GM12878 (cell line): ENCODE results near the gene ANAPC5. TPM values are rescaled to one million over a fixed set of nuclear protein-coding genes. Genes with fewer than 3 reads are reported as not detected.

ENCODE experiments used
- ASH2L ChIP-seq: fragments of 300-600, 200-600 bp; sonication (generic); IDR thresholded peaks from 2 replicates; pipeline ENCODE4 v1.6.1; 2017; ENCODE audit warnings: low read depth, mild to moderate bottlenecking, borderline replicate concordance
- BCL11A ChIP-seq: IDR thresholded peaks from 2 replicates; pipeline ENCODE4 v1.6.1; 2011; ENCODE audit warnings: low read depth, low read length
- CBFB ChIP-seq: IDR thresholded peaks from 2 replicates; pipeline ENCODE4 v1.6.1; 2016; ENCODE audit warnings: antibody characterized with exemption, low read depth
- IKZF1 ChIP-seq: fragments of 450-650 bp; conservative IDR thresholded peaks from 2 replicates; pipeline ENCODE4 v1.6.1; 2017; ENCODE audit warnings: antibody characterized with exemption, mild to moderate bottlenecking
- IRF4 ChIP-seq: IDR thresholded peaks from 2 replicates; pipeline ENCODE4 v1.6.1; 2011; ENCODE audit warnings: low read depth, low read length
- KAT2A ChIP-seq: conservative IDR thresholded peaks from 2 replicates; pipeline ENCODE4 v1.6.1; 2011; ENCODE audit warnings: low read depth, low read length; ENCODE audit not compliant: control insufficient read depth
- LARP7 ChIP-seq: fragments of 450-650 bp; IDR thresholded peaks from 2 replicates; pipeline ENCODE4 v1.6.1; 2017; ENCODE audit warnings: mild to moderate bottlenecking
- MTA2 ChIP-seq: fragments of 450-650 bp; IDR thresholded peaks from 2 replicates; pipeline ENCODE4 v1.6.1; 2016; ENCODE audit warnings: low read depth, mild to moderate bottlenecking, moderate library complexity
- NFIC ChIP-seq: IDR thresholded peaks from 2 replicates; pipeline ENCODE4 v1.6.1; 2012; ENCODE audit warnings: low read depth, mild to moderate bottlenecking, inconsistent platforms, low read length, moderate library complexity
- NR2C1 ChIP-seq: fragments of 450-650 bp; IDR thresholded peaks from 2 replicates; pipeline ENCODE4 v1.6.1; 2017; ENCODE audit warnings: antibody characterized with exemption, mild to moderate bottlenecking, moderate library complexity
- NR2C2 ChIP-seq: IDR thresholded peaks from 2 replicates; pipeline ENCODE4 v1.6.1; 2011; ENCODE audit warnings: borderline replicate concordance, low read depth; ENCODE audit not compliant: control insufficient read depth, insufficient read length
- RAD51 ChIP-seq: fragments of 450-650 bp; IDR thresholded peaks from 2 replicates; pipeline ENCODE4 v1.6.1; 2016; ENCODE audit warnings: moderate library complexity, mild to moderate bottlenecking, inconsistent platforms
- RUNX3 ChIP-seq: IDR thresholded peaks from 2 replicates; pipeline ENCODE4 v1.6.1; 2012; ENCODE audit warnings: low read length, inconsistent platforms
- STAT3 ChIP-seq: IDR thresholded peaks from 2 replicates; pipeline ENCODE4 v1.6.1; 2011; ENCODE audit warnings: low read depth, low read length, improper control_type of control experiment
- YY1 ChIP-seq: IDR thresholded peaks from 2 replicates; pipeline ENCODE4 v1.6.1; 2011; ENCODE audit warnings: low read depth, mild to moderate bottlenecking, low read length
- ZNF207 ChIP-seq: fragments of 450-650 bp; IDR thresholded peaks from 2 replicates; pipeline ENCODE4 v1.6.1; 2014; ENCODE audit warnings: antibody characterized with exemption, mild to moderate bottlenecking, borderline replicate concordance
- ZNF622 ChIP-seq: fragments of 450-650 bp; IDR thresholded peaks from 2 replicates; pipeline ENCODE4 v1.6.1; 2017; ENCODE audit warnings: mild to moderate bottlenecking, inconsistent platforms
- polyA plus RNA-seq, 11 experiments: library from polyadenylated mRNA; depleted of rRNA in 4 of 11; unstranded in 6 of 11; stranded (reverse) in 5 of 11; fragments of >200 nt; fragmentation: Nextera tagmentation in 4 of 11; fragmentation: Illumina TruSeq in 1 of 11; extraction: Ambion mirVana in 4 of 11; extraction: Trizol in 1 of 11; gene quantifications; 1 replicate in 1 of 11; 2 replicates in 10 of 11; pipeline versions ENCODE4 v1.2.1 to v1.2.3, GENCODE V29; 2011 to 2016; ENCODE audit warnings: inconsistent platforms in 2 of 11, missing spikeins in 2 of 11, low read depth in 1 of 11
- total RNA-seq, 4 experiments: library from RNA; depleted of rRNA in 3 of 4; stranded (reverse); fragments of >200 nt in 3 of 4; fragmentation: Illumina TruSeq in 1 of 4; extraction: Trizol in 1 of 4; gene quantifications; 2 replicates each; pipeline versions ENCODE4 v1.2.1 to v1.2.3, GENCODE V29; 2013 to 2021
- TF ChIP-seq, protein P1 (sequence below): IDR thresholded peaks from 2 replicates; pipeline ENCODE4 v1.6.1; 2012; ENCODE audit warnings: improper control_type of control experiment, low read depth, low read length; ENCODE audit not compliant: insufficient replicate concordance
- TF ChIP-seq, protein P2 (sequence below): fragments of 450-650 bp; IDR thresholded peaks from 2 replicates; pipeline ENCODE4 v1.6.1; 2016; ENCODE audit warnings: mild to moderate bottlenecking
- TF ChIP-seq, protein P3 (sequence below): fragments of 450-650 bp; IDR thresholded peaks from 2 replicates; pipeline ENCODE4 v1.6.1; 2018; ENCODE audit warnings: mild to moderate bottlenecking, low read depth, moderate library complexity; ENCODE audit not compliant: partially characterized antibody
- TF ChIP-seq, protein P4 (sequence below): fragments of 450-650 bp; IDR thresholded peaks from 2 replicates; pipeline ENCODE4 v1.6.1; 2014; ENCODE audit warnings: mild to moderate bottlenecking

The ANAPC5 gene
- total and polyA plus RNA-seq, 10 of the 15 experiments (the other 5 are each of a cell fraction or from before 2014, with no cell fraction given): 102 to 227 (median 166) TPM

DNA sequence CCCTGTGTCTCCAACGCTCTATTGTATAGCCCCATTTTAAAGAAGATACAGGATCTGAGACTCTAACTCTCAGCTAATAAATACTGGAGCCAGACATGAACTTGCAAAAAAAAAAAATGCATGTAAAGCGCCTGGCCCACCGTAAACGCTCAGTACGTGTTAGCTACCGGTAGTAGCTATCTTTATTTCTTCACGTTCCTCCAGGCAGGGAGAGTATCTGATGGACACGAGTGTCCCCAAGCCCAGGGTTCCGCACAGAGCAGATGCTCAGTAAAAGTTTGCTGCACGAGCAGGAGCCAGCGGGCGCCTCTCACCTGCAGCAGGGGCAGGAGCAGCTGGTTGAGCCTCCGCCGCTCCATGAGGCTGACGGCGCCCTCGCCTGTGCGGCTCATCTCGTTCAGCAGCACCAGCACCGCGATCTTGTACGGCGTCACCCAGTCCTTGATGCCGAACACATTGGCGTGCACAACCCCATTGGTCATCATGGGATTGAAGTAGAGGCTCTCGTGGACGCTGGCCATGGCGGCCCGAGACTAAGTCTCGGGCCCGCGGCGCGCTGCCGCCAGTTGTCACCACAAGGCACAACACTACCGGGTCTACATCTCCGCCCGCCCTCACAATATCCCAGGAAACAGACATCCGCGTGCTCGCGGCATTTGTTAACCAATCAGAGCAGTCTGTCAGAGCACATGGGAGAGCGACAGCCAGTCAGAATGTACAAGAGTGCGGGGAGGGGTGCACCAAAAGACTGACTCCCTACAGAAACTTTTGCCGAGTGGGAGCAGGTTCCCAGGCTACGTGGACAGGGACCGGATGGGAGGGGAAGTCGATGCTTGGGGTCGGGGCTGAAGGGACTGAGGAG is at the start of gene ANAPC5 (continued):
- TF ChIP-seq LARP7: peak; percentile 86
- peak; percentile 79 for TF ChIP-seq RUNX3
- peak; percentile 87 for TF ChIP-seq IKZF1
- TF ChIP-seq IRF4: peak; percentile 70; the same call in 1 of the 2 replicates
- TF ChIP-seq NR2C1: peak; percentile 91
- no peak for TF ChIP-seq BCL11A
- TF ChIP-seq, protein P1, sequence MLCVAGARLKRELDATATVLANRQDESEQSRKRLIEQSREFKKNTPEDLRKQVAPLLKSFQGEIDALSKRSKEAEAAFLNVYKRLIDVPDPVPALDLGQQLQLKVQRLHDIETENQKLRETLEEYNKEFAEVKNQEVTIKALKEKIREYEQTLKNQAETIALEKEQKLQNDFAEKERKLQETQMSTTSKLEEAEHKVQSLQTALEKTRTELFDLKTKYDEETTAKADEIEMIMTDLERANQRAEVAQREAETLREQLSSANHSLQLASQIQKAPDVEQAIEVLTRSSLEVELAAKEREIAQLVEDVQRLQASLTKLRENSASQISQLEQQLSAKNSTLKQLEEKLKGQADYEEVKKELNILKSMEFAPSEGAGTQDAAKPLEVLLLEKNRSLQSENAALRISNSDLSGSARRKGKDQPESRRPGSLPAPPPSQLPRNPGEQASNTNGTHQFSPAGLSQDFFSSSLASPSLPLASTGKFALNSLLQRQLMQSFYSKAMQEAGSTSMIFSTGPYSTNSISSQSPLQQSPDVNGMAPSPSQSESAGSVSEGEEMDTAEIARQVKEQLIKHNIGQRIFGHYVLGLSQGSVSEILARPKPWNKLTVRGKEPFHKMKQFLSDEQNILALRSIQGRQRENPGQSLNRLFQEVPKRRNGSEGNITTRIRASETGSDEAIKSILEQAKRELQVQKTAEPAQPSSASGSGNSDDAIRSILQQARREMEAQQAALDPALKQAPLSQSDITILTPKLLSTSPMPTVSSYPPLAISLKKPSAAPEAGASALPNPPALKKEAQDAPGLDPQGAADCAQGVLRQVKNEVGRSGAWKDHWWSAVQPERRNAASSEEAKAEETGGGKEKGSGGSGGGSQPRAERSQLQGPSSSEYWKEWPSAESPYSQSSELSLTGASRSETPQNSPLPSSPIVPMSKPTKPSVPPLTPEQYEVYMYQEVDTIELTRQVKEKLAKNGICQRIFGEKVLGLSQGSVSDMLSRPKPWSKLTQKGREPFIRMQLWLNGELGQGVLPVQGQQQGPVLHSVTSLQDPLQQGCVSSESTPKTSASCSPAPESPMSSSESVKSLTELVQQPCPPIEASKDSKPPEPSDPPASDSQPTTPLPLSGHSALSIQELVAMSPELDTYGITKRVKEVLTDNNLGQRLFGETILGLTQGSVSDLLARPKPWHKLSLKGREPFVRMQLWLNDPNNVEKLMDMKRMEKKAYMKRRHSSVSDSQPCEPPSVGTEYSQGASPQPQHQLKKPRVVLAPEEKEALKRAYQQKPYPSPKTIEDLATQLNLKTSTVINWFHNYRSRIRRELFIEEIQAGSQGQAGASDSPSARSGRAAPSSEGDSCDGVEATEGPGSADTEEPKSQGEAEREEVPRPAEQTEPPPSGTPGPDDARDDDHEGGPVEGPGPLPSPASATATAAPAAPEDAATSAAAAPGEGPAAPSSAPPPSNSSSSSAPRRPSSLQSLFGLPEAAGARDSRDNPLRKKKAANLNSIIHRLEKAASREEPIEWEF: no peak
- TF ChIP-seq MTA2: no peak
- TF ChIP-seq, protein P2, sequence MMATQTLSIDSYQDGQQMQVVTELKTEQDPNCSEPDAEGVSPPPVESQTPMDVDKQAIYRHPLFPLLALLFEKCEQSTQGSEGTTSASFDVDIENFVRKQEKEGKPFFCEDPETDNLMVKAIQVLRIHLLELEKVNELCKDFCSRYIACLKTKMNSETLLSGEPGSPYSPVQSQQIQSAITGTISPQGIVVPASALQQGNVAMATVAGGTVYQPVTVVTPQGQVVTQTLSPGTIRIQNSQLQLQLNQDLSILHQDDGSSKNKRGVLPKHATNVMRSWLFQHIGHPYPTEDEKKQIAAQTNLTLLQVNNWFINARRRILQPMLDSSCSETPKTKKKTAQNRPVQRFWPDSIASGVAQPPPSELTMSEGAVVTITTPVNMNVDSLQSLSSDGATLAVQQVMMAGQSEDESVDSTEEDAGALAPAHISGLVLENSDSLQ: peak; percentile 72
- peak; percentile 96 for TF ChIP-seq RAD51
- no peak for TF ChIP-seq NR2C2
- TF ChIP-seq STAT3: no peak
- TF ChIP-seq, protein P3, sequence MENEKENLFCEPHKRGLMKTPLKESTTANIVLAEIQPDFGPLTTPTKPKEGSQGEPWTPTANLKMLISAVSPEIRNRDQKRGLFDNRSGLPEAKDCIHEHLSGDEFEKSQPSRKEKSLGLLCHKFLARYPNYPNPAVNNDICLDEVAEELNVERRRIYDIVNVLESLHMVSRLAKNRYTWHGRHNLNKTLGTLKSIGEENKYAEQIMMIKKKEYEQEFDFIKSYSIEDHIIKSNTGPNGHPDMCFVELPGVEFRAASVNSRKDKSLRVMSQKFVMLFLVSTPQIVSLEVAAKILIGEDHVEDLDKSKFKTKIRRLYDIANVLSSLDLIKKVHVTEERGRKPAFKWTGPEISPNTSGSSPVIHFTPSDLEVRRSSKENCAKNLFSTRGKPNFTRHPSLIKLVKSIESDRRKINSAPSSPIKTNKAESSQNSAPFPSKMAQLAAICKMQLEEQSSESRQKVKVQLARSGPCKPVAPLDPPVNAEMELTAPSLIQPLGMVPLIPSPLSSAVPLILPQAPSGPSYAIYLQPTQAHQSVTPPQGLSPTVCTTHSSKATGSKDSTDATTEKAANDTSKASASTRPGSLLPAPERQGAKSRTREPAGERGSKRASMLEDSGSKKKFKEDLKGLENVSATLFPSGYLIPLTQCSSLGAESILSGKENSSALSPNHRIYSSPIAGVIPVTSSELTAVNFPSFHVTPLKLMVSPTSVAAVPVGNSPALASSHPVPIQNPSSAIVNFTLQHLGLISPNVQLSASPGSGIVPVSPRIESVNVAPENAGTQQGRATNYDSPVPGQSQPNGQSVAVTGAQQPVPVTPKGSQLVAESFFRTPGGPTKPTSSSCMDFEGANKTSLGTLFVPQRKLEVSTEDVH: peak; percentile 88
- TF ChIP-seq ZNF622: no peak
- peak; percentile 63; the same call in 1 of the 2 replicates for TF ChIP-seq ASH2L
- TF ChIP-seq ZNF207: 0 out of 2 replicates have a peak, but pooled peaks have one; percentile 75
- TF ChIP-seq NFIC: no peak
- TF ChIP-seq CBFB: peak; percentile 94
- TF ChIP-seq YY1: peak; percentile 84
- no peak for TF ChIP-seq KAT2A
- TF ChIP-seq, protein P4, sequence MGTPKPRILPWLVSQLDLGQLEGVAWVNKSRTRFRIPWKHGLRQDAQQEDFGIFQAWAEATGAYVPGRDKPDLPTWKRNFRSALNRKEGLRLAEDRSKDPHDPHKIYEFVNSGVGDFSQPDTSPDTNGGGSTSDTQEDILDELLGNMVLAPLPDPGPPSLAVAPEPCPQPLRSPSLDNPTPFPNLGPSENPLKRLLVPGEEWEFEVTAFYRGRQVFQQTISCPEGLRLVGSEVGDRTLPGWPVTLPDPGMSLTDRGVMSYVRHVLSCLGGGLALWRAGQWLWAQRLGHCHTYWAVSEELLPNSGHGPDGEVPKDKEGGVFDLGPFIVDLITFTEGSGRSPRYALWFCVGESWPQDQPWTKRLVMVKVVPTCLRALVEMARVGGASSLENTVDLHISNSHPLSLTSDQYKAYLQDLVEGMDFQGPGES: peak; percentile 87
